SHP77 (cell line): ENCODE results near the gene CDHR5.

Experiments
- DNase-seq, 2 experiments: peaks; one replicate each; lab custom pipeline; 2025; lab: John Stamatoyannopoulos, UW

CDHR5 gene

GRCh38 chr11:610146-610801, 14.5 kb downstream of the CDHR5 start:
- no peak for DNase-seq

DNA sequence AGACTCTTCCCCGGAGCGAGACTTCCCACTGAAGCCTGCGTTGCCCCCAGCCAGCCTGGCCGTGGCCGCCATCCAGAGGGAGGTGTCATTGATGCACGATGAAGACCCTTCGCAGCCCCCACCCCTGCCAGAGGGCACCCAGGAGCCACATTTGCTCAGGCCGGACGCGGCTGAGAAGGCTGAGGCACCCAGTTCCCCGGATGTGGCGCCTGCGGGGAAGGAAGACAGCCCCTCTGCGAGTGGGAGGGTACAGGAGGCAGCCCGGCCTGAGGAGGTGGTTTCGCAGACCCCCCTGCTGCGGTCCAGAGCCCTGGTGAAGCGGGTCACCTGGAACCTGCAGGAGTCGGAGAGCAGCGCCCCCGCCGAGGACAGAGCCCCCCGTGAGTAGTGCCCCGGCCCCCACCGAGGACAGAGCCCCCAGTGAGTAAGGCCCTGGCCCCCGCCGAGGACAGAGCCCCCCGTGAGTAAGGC, 15.4 kb downstream of the CDHR5 start:
- no peak for DNase-seq

- no peak for DNase-seq
Observed at GRCh38 chr11:608791-609251, 15.9 kb downstream of the CDHR5 start.

GRCh38 chr11:607971-608659, 16.6 kb downstream of the CDHR5 start:
- DNase-seq, result no peak

GRCh38 chr11:607020-607780, 17.6 kb downstream of the CDHR5 start:
- DNase-seq, result no peak

GRCh38 chr11:606245-606644, 18.5 kb downstream of the CDHR5 start:
- no peak for DNase-seq

DNA sequence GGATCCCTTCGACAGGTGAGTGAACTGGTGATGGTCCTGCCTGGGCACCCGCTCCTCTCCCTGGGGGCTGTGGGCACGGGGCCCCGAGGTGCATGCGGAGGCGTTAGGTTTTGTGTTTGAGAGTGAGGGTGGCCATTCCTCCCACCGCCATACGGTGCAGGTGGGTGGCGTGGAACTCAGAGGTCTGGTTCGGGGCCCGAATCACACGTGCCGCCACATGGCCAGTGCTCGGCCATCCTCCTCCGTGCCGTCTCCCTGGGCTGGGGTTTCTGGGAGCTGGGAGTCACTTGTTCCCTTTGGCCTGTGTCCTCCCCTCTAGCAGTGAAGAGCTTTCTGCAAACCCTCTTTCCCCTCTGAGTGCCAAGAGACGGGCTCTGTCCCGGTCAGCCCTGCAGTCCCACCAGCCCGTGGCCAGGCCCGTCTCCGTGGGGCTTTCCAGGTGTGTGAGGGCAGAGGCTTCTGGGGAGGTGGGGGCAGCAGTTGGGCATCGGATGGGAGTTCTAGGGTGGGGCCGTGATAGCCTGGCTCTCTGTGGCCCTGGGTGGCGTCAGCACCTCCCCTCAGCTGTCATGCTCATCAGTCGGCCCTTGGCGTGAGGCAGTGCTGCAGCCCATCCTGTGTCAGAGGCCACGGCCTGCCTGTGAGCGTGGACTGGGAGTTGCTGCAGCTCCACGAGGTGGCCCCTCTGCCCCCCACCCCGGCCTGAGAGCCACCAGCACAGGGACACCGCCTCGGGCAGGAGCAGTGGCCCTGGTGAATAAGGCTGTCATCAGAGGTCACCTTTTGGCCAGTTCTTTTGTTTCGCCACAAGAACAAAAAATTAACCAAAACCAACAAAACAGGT, 19.2 kb downstream of the CDHR5 start:
- DNase-seq, result no peak

DNA sequence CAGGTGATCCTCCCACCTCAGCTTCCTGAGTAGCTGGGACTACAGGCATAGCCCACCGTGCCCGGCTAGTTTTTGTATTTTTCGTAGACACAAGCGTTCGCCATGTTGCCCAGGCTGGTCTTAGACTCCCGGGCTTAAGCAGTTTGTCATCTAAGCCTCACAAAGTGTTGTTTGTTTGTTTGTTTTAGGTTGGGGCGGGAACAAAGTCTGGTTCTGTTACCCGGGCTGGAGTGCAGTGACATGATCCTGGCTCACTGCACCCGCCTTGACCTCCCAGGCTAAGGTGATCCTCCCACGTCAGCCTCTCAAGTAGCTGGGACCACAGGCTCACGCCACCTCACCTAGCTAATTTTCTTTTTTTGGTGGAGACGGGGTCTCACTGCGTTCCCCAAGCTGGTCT, 21.6 kb downstream of the CDHR5 start:
- no peak for DNase-seq

- DNase-seq, result no peak
Observed at GRCh38 chr11:601573-602245, 23.0 kb downstream of the CDHR5 start.

DNA sequence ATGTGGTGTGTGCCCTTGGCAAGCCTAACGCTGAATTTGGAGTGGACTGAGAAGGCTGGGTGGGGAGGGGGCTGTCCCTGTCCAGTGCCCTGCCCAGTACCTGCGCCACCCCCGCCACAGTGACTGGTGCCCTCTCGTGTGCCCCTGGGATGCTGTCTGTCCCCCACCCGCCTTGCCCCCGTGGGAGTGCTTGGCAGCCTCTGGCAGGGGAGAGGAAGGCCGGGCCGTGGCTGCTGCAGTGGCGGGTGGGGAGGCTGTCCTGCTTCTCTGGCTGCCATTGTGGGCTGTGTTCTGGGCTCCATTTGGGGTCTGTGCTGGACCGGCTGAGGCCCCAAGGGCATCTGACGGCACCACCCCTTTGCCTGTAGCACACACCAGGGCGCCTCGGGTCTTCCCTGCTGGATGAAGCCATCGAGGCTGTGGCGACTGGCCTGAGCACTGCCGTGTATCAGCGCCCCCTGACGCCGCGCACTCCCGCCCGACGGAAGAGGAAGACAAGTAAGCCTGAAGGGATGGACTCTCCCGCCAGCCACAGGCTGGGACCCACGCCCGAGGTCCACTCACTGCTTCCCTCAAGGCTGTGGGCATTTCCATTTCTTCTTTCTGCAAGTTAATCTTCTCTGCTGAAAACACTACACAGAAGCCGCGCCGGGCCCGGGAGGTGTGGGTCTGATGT, 26.6 kb downstream of the CDHR5 start:
- DNase-seq, result no peak

GRCh38 chr11:597166-597725, 27.5 kb downstream of the CDHR5 start:
- no peak for DNase-seq

DNA sequence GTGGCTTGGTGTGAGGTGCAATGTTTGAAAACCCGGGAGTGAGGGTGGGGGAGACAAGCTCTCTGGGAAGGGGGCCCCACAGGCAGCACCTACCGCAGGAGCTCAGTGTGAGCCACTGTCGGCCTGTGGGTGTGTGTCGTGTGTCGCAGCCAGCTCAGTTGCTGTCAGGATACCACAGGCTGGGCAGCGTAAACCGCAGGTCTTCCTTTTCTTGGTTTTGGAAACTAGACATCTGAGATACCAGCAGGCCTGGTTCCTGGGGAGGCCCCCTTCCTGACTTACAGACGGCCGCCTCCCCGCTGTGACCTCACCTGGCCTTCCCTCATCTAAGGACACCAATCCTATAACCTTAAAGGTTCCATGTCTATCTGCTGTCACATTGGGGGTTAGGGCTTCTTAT, 28.4 kb downstream of the CDHR5 start:
- no peak for DNase-seq

DNA sequence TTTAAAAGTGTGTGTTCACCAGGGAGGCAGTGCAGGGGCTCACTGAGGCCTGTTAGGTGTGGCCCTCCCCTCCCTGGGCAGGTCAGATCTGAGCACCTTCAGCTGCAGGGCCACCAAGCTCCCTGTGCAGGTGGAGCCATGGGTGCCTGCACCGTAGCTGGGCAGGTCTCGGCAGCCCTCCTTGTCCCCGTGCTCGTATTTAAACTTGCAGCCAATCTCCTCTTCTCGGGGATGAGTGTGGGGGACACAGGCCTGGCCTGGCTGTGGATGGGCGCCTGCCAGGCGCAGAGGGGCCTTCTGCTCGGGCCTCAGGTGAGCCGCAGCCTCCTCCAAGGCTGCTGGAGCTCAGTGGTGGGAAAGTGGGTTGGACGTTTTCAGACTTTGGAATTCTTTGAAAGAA, 29.4 kb downstream of the CDHR5 start:
- no peak for DNase-seq

GRCh38 chr11:593347-593746, 31.4 kb downstream of the CDHR5 start:
- no peak for DNase-seq

DNA sequence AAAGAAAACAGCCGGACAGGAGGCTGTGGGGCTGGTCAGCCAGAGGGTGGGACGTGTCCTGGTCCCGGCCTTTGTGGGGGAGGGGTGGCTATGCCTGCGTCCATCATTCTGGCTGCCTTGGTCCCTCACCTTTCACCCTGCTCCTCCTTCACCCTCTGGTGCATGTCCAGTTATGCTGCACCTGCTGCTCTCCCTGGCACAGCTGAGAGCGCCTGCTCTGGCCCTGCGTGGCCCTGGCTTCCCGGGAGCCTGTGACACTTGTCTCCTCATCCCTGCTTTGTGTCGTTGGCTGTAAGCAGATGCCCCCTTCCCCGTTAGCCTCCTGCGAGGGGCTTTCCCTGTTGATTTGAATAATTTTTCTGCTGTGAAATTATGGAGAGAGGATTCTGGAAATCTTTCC, 31.8 kb downstream of the CDHR5 start:
- DNase-seq, result no peak

GRCh38 chr11:592501-592900, 32.3 kb downstream of the CDHR5 start:
- DNase-seq, result no peak

DNA sequence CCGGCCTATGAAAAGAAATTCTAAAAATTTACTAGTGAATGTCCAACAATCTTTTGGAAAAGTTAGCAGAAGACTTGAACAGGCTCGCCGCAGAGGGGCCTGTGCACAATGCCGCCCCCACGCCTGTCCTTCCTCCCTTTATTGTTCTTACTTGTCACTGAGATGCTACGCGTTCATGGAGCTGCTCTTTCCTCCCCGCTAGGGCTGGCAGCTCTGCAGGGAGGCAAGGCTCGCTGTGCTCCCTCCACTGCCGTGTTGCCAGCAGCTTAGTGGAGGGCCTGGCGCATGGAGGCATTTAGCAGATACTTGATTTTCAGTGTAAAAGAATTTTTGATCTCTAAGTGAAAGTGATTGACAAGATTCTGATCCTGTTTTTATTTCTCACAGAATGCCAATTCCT, 33.8 kb downstream of the CDHR5 start:
- DNase-seq, result no peak

GRCh38 chr11:589798-590197, 35.0 kb downstream of the CDHR5 start:
- no peak for DNase-seq

GRCh38 chr11:587978-588380, 36.8 kb downstream of the CDHR5 start:
- no peak for DNase-seq

DNA sequence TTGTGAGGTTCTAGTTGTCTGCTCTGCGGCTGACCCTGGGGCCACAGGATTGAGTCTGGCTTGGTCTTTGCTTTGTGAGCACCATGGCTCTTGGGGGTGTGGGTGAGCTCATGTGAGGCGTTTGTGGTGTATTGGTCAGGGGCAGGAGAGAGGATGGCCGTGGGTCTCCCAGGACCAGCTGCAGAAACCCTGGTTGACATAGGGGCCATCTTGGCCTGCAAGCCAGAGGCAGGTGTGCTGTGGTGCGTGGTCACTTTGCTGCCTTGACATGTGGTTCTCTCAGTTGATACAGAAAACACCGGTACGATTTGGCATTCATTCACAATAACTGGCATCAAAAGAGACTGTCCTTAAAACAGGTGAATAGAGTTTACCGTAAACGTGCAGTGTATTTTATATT, 37.2 kb downstream of the CDHR5 start:
- DNase-seq, result no peak
